GF-D8 (cell line): ENCODE results near the gene ANGPTL2.

Source experiments
- DNase-seq: peaks from one replicate; lab custom pipeline; 2025; lab: John Stamatoyannopoulos, UW

The ANGPTL2 gene

DNA sequence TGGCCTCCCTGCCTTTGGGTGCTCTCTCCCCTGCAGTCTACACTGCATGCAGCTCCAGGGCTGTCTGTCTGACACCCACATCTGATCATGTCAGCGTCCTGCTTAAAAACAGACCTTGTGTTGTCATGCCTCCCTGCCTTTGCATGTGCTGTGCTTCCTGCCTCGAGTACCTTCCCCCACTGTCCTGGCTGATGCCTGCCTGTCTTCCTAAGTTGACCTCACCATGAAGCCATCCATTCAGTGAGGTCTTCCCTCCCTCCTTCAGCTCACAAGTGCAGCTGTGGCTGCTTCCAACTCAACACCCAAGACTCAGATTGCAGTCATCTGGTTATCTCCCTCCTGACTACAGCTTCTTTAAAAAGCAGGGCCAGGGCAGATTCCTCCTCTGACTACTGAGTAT lies 5.5 kb downstream of the ANGPTL2 start:
- no peak for DNase-seq

- DNase-seq, result no peak
Measured at GRCh38 chr9:127116088-127116726, 6.2 kb downstream of the ANGPTL2 start.

- DNase-seq, result no peak
Measured at GRCh38 chr9:127114606-127115005, 7.8 kb downstream of the ANGPTL2 start.

GRCh38 chr9:127113191-127113972 lies 9.1 kb downstream of the ANGPTL2 start:
- DNase-seq, result no peak

DNA sequence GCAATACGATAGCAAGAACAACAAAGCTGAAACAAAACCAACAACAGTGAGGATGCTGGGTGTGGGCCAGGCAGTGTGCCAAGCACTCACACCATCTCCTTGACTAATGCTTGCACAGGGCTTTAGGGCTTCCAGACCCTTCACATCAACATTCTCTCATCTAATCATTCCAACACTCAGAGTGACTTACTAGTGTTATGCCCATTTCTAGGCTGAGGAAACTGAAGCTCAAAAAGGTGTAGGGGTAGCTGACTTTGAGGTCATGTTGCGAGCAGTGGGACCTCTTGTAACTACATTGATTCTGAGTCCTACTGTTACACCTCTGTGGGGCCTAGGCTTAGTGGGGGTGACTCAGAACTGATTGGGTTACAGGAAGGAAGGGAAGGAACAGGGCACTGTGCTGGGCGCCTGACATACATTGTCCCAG lies 9.7 kb downstream of the ANGPTL2 start:
- no peak for DNase-seq

- no peak for DNase-seq
Measured at GRCh38 chr9:127112056-127112455, 10.4 kb downstream of the ANGPTL2 start.

- DNase-seq, result no peak
Measured at GRCh38 chr9:127109212-127109711, 13.2 kb downstream of the ANGPTL2 start.

GRCh38 chr9:127107929-127108876 lies 14.2 kb downstream of the ANGPTL2 start:
- DNase-seq, result no peak

DNA sequence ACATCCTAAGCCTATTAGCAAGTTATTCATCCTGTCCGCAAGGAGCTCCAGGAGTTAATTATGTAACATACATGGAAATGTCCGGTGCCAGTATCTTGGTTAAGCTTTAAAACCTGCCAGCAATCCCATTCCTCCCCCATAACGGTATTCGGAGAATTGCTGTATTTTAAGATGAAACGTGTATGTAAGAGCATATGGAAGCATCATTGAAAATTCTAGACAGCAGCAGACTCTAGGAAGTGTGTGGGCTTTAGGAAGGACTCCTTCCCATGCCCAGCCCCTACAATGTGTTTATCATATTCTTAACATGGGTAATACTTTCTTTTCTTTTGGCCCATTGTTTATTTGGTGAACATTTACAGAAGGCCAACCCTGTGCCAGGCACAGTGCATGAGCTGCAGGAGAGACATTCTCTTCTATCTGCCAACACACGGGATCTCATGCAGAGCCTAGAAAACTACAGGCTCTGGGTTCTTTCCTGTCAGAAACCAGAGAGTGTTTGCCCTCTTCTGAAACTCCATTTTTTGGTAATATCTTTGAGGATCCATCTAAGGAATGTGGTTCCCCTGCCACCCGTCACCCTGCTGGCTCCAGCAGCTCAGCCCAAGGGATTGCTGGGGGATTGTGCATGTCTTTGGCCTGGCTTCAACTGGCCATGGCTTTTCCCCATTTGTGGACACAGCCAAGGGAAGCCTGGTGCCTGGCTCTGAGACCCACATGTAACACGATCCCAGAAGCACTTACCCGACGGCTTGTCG lies 15.1 kb downstream of the ANGPTL2 start:
- DNase-seq, result no peak

DNA sequence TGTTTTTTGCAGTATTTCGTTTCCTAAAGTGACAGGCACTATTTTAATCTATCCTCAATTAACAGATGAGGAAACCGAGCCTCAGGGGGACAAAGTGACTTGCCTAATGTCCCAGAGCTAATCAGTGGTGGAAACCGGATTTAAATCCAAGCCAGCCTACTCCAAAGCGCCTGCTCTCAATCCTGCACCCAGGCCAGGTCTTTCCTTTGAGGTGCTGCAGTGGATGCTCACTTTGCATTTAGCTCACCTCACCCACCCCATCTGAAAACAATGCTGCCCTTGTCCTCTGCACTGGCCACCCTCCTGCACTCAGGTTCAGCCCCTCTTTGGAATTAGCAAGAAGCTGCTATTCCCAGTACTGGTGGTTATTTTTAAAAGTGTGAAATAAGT lies 16.0 kb downstream of the ANGPTL2 start:
- no peak for DNase-seq

DNA sequence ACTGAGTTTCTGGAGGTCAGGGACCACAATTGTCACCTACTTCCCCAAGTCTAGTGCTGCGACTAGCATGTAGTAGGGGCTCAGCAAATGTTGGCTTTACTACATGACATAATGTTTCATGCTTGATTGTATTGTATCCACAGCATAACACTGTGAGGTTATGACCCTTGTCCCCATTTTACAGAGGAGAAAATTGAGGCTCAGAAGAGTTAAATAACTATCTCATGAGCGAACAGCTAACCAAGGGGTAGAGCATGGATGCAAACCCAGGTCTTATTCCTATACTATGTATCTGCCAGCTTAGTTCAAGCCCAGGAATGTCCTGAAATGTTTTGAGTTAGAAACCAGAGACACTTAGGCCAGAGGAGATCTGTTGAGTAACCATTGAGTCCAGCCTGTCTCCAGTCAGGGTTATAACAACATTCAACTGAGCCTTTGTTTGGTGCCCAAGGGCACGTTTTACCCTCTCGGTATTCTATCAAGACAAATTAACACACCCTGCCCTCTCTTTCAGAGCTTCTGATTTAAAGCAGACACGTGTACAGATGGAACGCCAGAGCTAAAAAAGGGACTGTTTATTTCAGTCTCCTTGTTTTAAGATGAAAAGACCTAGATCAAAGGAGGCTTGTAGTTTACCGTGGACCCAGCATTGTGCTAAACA lies 16.5 kb downstream of the ANGPTL2 start:
- no peak for DNase-seq

GRCh38 chr9:127104581-127105311 lies 17.7 kb downstream of the ANGPTL2 start:
- no peak for DNase-seq

DNA sequence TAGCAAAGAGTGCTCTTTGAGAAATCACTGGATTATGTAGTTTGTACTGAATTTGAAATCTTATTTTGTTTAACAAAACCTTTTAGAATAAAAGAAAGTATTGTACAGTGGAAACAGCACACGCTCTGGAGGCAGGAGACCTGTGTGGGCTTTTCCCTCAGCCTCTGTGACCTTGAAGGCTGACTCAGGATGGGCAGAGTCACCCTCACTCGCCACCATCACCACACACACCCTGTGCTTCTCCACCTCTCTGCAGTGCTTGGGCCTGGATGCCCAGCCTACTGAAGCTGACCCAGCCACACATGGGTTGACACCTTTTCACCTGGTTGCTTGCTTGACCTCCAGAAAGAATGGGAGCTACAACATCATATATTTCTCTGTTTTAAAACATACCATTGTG lies 19.6 kb downstream of the ANGPTL2 start:
- no peak for DNase-seq

GRCh38 chr9:127102176-127102575 lies 20.3 kb downstream of the ANGPTL2 start:
- DNase-seq, result no peak

- no peak for DNase-seq
Measured at GRCh38 chr9:127099664-127100063, 22.8 kb downstream of the ANGPTL2 start.

GRCh38 chr9:127098916-127099553 lies 23.4 kb downstream of the ANGPTL2 start:
- no peak for DNase-seq

GRCh38 chr9:127097683-127098082 lies 24.8 kb downstream of the ANGPTL2 start:
- no peak for DNase-seq

DNA sequence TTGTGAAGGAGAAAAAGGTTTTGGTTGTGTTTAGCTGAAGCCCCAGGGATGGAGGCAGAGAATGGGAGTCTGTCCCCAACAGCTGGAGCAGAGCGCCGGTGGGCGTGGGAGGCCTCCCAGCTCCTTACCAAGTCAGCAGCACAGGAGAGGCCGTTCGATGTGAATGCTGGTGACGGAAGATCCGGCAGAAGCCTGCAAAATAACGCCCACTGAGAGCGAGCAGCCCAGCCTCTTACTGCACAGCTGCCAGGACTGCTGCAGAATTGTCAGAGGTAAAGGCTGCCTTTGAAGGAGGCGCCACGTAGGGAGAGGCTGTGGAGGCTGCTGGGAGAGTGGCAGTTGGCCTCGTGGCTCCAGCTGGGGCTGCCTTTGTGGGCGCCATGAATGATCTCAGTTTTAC lies 26.2 kb downstream of the ANGPTL2 start:
- no peak for DNase-seq

DNA sequence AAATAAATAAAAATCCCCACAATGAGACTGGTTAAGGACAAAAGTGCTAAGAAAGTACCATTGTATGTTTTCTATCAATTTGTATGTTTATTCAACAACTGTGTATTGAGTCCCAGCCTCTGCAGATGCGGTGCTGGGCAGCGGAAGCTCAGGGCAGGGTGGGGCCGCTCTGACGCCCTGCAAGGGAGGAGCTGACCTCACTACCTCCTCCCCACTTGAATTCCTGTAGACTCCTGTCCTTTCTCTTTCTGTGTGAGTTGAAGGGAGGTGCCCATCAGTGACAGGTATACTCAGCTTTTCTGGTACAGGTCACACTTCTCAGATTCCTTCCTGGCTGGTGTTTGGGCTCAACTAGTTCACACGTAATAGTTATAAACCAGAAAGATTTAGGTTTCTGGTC lies 27.0 kb downstream of the ANGPTL2 start:
- no peak for DNase-seq
